Kidney (tissue), 14 donors: Measurements from ENCODE around the gene TPRA1. TPM values are rescaled to one million over a fixed set of nuclear protein-coding genes. Genes with fewer than 3 reads are reported as not detected.

ENCODE experiments used
- DNase-seq, 5 donors: peaks; one replicate each; pipeline ENCODE4 v3.0.0-alpha.2; 2013 to 2020
- FAIRE-seq: peaks from 2 replicates; lab custom pipeline; 2012; peaks lifted over from hg19 to GRCh38; lab: Jason Lieb, UNC
- H3K27ac ChIP-seq, 2 donors: one replicate each; pipeline ENCODE4 v1.7.0; 2013; ENCODE audit warnings: low read depth in 2 of 2, low read length in 2 of 2, inconsistent platforms in 1 of 2
- H3K27me3 ChIP-seq: one replicate; pipeline ENCODE4 v1.7.1; 2013; ENCODE audit warnings: low read length, inconsistent platforms; ENCODE audit not compliant: control insufficient read depth, insufficient read depth
- H3K36me3 ChIP-seq, 3 donors: one replicate each; pipeline versions ENCODE4 v1.7.0 to v1.7.1; 2013; ENCODE audit warnings: low read length in 3 of 3, control low read depth in 1 of 3, inconsistent platforms in 1 of 3; ENCODE audit not compliant: insufficient read depth in 3 of 3, control insufficient read depth in 2 of 3
- H3K4me1 ChIP-seq, 3 donors: one replicate each; pipeline versions ENCODE4 v1.7.0 to v1.7.1; 2013; ENCODE audit warnings: low read length in 3 of 3, inconsistent platforms in 1 of 3, low read depth in 1 of 3; ENCODE audit not compliant: control insufficient read depth in 2 of 3, insufficient read depth in 2 of 3
- H3K4me3 ChIP-seq, 3 donors: one replicate each; pipeline versions ENCODE4 v1.7.0 to v1.8.1; 2013; ENCODE audit warnings: low read length in 3 of 3, control low read depth in 1 of 3, inconsistent platforms in 1 of 3
- H3K9ac ChIP-seq, 3 donors: one replicate each; pipeline versions ENCODE4 v1.7.0 to v1.7.1; 2013; ENCODE audit warnings: low read length in 3 of 3, control low read depth in 1 of 3, inconsistent platforms in 1 of 3
- H3K9me3 ChIP-seq, 3 donors: one replicate each; pipeline versions ENCODE4 v1.7.0 to v1.7.1; 2013; ENCODE audit warnings: low read length in 3 of 3, control low read depth in 1 of 3, inconsistent platforms in 1 of 3; ENCODE audit not compliant: control insufficient read depth in 2 of 3, insufficient read depth in 1 of 3
- CTCF ChIP-seq: IDR thresholded peaks from 3 replicates; pipeline ENCODE4 v1.5.1; 2012; ENCODE audit warnings: mild to moderate bottlenecking, moderate library complexity, borderline replicate concordance; ENCODE audit not compliant: insufficient read depth; ENCODE audit errors: extremely low read depth
- intact Hi-C: fragments of 100-400 bp; cut with DNase I; formaldehyde crosslinking; loops from one replicate; pipeline ENCODE4 v1.11.1; 2022
- polyA plus RNA-seq: library from polyadenylated mRNA; stranded (reverse); fragments of 350-450 nt; fragmentation: Illumina TruSeq; extraction: RNeasy Lipid Tissue Mini Kit (QIAGEN cat#74804); gene quantifications from one replicate; pipeline ENCODE4 v1.2.3, GENCODE V29; 2014; ENCODE audit warnings: low read depth, low replicate concordance; ENCODE audit not compliant: insufficient read depth
- total RNA-seq: library from RNA; stranded (reverse); fragmentation: NEBNext Ultra II Directional; extraction: Animal tissue kit (Norgen Biotek cat#: 25700); gene quantifications from one replicate; pipeline ENCODE4 v1.2.1, GENCODE V29; 2021
- donor health status: control.
- donor health status: control.
- donor health status: control.
- donor health status: control.
- donor health status: control.
- donor health status: DM: yes; HTN: yes; CAD: no.
- donor health status: Normal renal cell carcinoma (clear cell type).

TPRA1 gene
- total and polyA plus RNA-seq, 2 donors from 2014 or later = 35.4 to 36.4 TPM

GRCh38 chr3:127597020-127597771 lies 6.7 kb upstream of the TPRA1 start:
- no peak overlapping the region for H3K9ac ChIP-seq
- intact Hi-C loops = no loop called here

GRCh38 chr3:127595303-127595702 lies 4.8 kb upstream of the TPRA1 start:
- intact Hi-C loops = no loop called here
- peaks cover 0 to 1% (median 0%) of the 10 kb centered on the region in 3 donors for H3K36me3 ChIP-seq
- no peak overlapping the region for H3K9ac ChIP-seq
- FAIRE-seq = no peak
- no peak for DNase-seq
- no peaks in the 10 kb centered on the region for H3K9me3 ChIP-seq
- H3K27me3 ChIP-seq = no peaks in the 10 kb centered on the region
- peaks cover 0 to 16% (median 11%) of the 10 kb centered on the region in 3 donors for H3K4me1 ChIP-seq
- no peak overlapping the region for H3K4me3 ChIP-seq
- TF ChIP-seq CTCF = no peak
- no peak overlapping the region for H3K27ac ChIP-seq

More at GRCh38 chr3:127597020-127597771, 6.7 kb upstream of the TPRA1 start:
- H3K27ac ChIP-seq = no peak overlapping the region
- DNase-seq (no peak), FAIRE-seq (no peak)
- H3K36me3 ChIP-seq = peaks cover 0 to 3% (median 0%) of the 10 kb centered on the region in 3 donors
- peak overlapping the region in 1 of 3 donors; percentile 69 for H3K4me3 ChIP-seq
- peaks cover 0 to 7% (median 2%) of the 10 kb centered on the region in 3 donors for H3K4me1 ChIP-seq
- H3K27me3 ChIP-seq = no peaks in the 10 kb centered on the region
- TF ChIP-seq CTCF = no peak
- no peaks in the 10 kb centered on the region for H3K9me3 ChIP-seq

GRCh38 chr3:127593178-127593577 lies 2.6 kb upstream of the TPRA1 start:
- H3K27ac ChIP-seq = no peak overlapping the region
- TF ChIP-seq CTCF = no peak

More at GRCh38 chr3:127593178-127593577, 2.6 kb upstream of the TPRA1 start:
- Histone ChIP-seq H3K9ac (no peak overlapping the region), H3K36me3 (no peaks in the 10 kb centered on the region), H3K4me1 (peaks cover 0 to 19% (median 14%) of the 10 kb centered on the region in 3 donors), H3K4me3 (no peak overlapping the region), H3K27me3 (no peaks in the 10 kb centered on the region), H3K9me3 (no peaks in the 10 kb centered on the region)
- FAIRE-seq = no peak
- DNase-seq = no peak
- intact Hi-C loops = no loop called here
